Neural progenitor cell (in vitro differentiated cells): ENCODE measurements around the gene FBXL15. TPM values are rescaled to one million over a fixed set of nuclear protein-coding genes. Genes with fewer than 3 reads are reported as not detected.

Experiments
- DNase-seq: peaks from one replicate; pipeline ENCODE4 v3.0.0-alpha.2; 2016; ENCODE audit warnings: low spot score
- H2AFZ ChIP-seq: fragments of 200-600 bp; sonication (generic); replicated peaks from 2 replicates; pipeline ENCODE4 v1.6.1; 2016; ENCODE audit warnings: antibody characterized with exemption
- H3F3A ChIP-seq: fragments of 200-600 bp; sonication (generic); 2 replicates; pipeline ENCODE4 v1.6.1; 2016; ENCODE audit warnings: antibody characterized with exemption, low read depth
- H3K27ac ChIP-seq: fragments of 200-600 bp; sonication (generic); 2 replicates; pipeline ENCODE4 v1.5.1; 2016; ENCODE audit warnings: mild to moderate bottlenecking
- H3K27me3 ChIP-seq: fragments of 200-600 bp; sonication (generic); 2 replicates; pipeline ENCODE4 v1.6.1; 2016; ENCODE audit warnings: mild to moderate bottlenecking, moderate library complexity
- H3K36me3 ChIP-seq: fragments of 200-600 bp; sonication (generic); 2 replicates; pipeline ENCODE4 v1.5.1; 2016
- H3K4me1 ChIP-seq: fragments of 200-600 bp; sonication (generic); 2 replicates; pipeline ENCODE4 v1.6.1; 2016; ENCODE audit warnings: mixed run types
- H3K4me2 ChIP-seq: fragments of 200-600 bp; sonication (generic); 2 replicates; pipeline ENCODE4 v1.6.1; 2016
- H3K4me3 ChIP-seq: fragments of 200-600 bp; sonication (generic); 2 replicates; pipeline ENCODE4 v1.5.1; 2016
- H3K79me2 ChIP-seq: fragments of 200-600 bp; sonication (generic); 2 replicates; pipeline ENCODE4 v1.6.1; 2016; ENCODE audit warnings: low read depth
- H3K9ac ChIP-seq: fragments of 200-600 bp; sonication (generic); 2 replicates; pipeline ENCODE4 v1.6.1; 2016
- H3K9me3 ChIP-seq: fragments of 200-600 bp; sonication (generic); 2 replicates; pipeline ENCODE4 v1.5.1; 2016; ENCODE audit warnings: low read depth
- H4K20me1 ChIP-seq: fragments of 200-600 bp; sonication (generic); 2 replicates; pipeline ENCODE4 v1.6.1; 2016; ENCODE audit warnings: low read depth
- H3K27ac Mint-ChIP-seq: 3 replicates; pipeline ENCODE4 v1.8.0; 2021; ENCODE audit warnings: mixed read lengths
- H3K27me3 Mint-ChIP-seq: 2 replicates; pipeline ENCODE4 v1.8.0; 2022; ENCODE audit warnings: low read depth, mild to moderate bottlenecking, inconsistent platforms, moderate library complexity, mixed read lengths; ENCODE audit not compliant: insufficient read depth
- H3K36me3 Mint-ChIP-seq: 3 replicates; pipeline ENCODE4 v1.8.0; 2021; ENCODE audit warnings: mixed read lengths
- H3K4me1 Mint-ChIP-seq: 3 replicates; pipeline ENCODE4 v1.8.0; 2021; ENCODE audit warnings: mixed read lengths
- H3K4me3 Mint-ChIP-seq: 3 replicates; pipeline ENCODE4 v1.8.0; 2021; ENCODE audit warnings: mild to moderate bottlenecking, moderate library complexity, mixed read lengths
- H3K9me3 Mint-ChIP-seq: 3 replicates; pipeline ENCODE4 v1.8.0; 2020; ENCODE audit warnings: mixed read lengths
- CTCF ChIP-seq: fragments of 200-600 bp; sonication (generic); IDR thresholded peaks from 2 replicates; pipeline ENCODE4 v1.5.1; 2017; ENCODE audit warnings: antibody characterized with exemption, mild to moderate bottlenecking
- EZH2 ChIP-seq: fragments of 200-600 bp; sonication (generic); IDR thresholded peaks from 2 replicates; pipeline ENCODE4 v1.6.1; 2017; ENCODE audit warnings: antibody characterized with exemption, mild to moderate bottlenecking, moderate library complexity
- EZH2phosphoT487 ChIP-seq: fragments of 200-600 bp; sonication (generic); IDR thresholded peaks from 2 replicates; pipeline ENCODE4 v1.6.1; 2017; ENCODE audit warnings: antibody characterized with exemption
- total RNA-seq: library from RNA; depleted of rRNA; stranded (reverse); fragments of >200 nt; gene quantifications from 2 replicates; pipeline ENCODE4 v1.2.3, GENCODE V29; 2015; ENCODE audit warnings: low replicate concordance

The FBXL15 gene
- total RNA-seq, 1 donor from 2014 or later, result 4.4 TPM

GRCh38 chr10:102437515-102437914 is 16.9 kb downstream of the FBXL15 start:
- no peaks in the 10 kb centered on the region for H3K36me3 Mint-ChIP-seq
- H3K4me1 Mint-ChIP-seq, result peaks cover 26% of the 10 kb centered on the region
- no peaks in the 10 kb centered on the region for H3K36me3 ChIP-seq
- H3K27ac ChIP-seq, result no peak overlapping the region
- peaks cover 11% of the 10 kb centered on the region for H3K4me1 ChIP-seq
- peaks cover 12% of the 10 kb centered on the region for H3F3A ChIP-seq
- H3K27ac Mint-ChIP-seq, result no peak overlapping the region
- peaks cover 3% of the 10 kb centered on the region for H3K27me3 Mint-ChIP-seq
- no peaks in the 10 kb centered on the region for H3K9me3 Mint-ChIP-seq
- no peak for DNase-seq
- TF ChIP-seq EZH2, result no peak
- no peak for TF ChIP-seq EZH2phosphoT487
- no peak for TF ChIP-seq CTCF
- H4K20me1 ChIP-seq, result no peaks in the 10 kb centered on the region
- H3K9me3 ChIP-seq, result no peaks in the 10 kb centered on the region
- H2AFZ ChIP-seq, result no peak overlapping the region
- no peak overlapping the region for H3K9ac ChIP-seq
- no peak overlapping the region for H3K4me2 ChIP-seq
- H3K79me2 ChIP-seq, result no peaks in the 10 kb centered on the region
- H3K27me3 ChIP-seq, result peaks cover 42% of the 10 kb centered on the region
- H3K4me3 Mint-ChIP-seq, result no peak overlapping the region
- H3K4me3 ChIP-seq, result no peak overlapping the region

DNA sequence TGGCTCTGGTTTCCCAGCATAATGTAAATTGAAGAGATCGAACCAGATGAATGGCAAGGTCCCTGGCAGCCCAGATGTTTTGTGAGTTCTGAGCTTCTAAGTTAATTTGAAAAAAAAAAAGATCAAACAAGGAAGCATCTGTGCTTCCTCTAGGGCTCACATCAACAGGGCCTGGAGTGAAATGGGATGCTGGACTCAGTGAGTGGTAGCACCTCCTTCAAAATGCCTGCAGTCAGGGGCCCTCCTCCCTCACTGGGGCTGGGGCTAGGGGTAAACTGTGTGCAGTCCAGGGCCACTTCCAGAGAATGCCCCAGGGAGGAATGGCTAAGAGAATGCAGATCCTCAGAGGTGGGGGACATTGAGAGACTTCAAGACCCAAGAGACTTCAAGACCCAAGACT is 17.7 kb downstream of the FBXL15 start:
- no peak for DNase-seq
- Mint-ChIP-seq H3K9me3 (no peaks in the 10 kb centered on the region), H3K4me1 (peaks cover 26% of the 10 kb centered on the region), H3K4me3 (no peak overlapping the region), H3K27me3 (peaks cover 2% of the 10 kb centered on the region), H3K36me3 (no peaks in the 10 kb centered on the region), H3K27ac (no peak overlapping the region)
- H3K9me3 ChIP-seq, result no peaks in the 10 kb centered on the region
- TF ChIP-seq EZH2 (no peak), CTCF (no peak), EZH2phosphoT487 (no peak)
- no peak overlapping the region for H2AFZ ChIP-seq
- peaks cover 12% of the 10 kb centered on the region for H3F3A ChIP-seq
- H3K27ac ChIP-seq, result no peak overlapping the region
- no peaks in the 10 kb centered on the region for H3K36me3 ChIP-seq
- peaks cover 40% of the 10 kb centered on the region for H3K27me3 ChIP-seq
- H4K20me1 ChIP-seq, result no peaks in the 10 kb centered on the region
- no peak overlapping the region for H3K4me2 ChIP-seq
- H3K4me3 ChIP-seq, result no peak overlapping the region
- H3K79me2 ChIP-seq, result no peaks in the 10 kb centered on the region
- H3K9ac ChIP-seq, result no peak overlapping the region
- H3K4me1 ChIP-seq, result peaks cover 11% of the 10 kb centered on the region

GRCh38 chr10:102444851-102445250 is 24.2 kb downstream of the FBXL15 start:
- Histone ChIP-seq H3K27me3 (peaks cover 7% of the 10 kb centered on the region), H3K9me3 (no peaks in the 10 kb centered on the region), H3K4me2 (no peak overlapping the region), H3K9ac (no peak overlapping the region), H4K20me1 (no peaks in the 10 kb centered on the region), H3K36me3 (no peaks in the 10 kb centered on the region), H3K27ac (no peak overlapping the region), H2AFZ (no peak overlapping the region), H3F3A (peaks cover 11% of the 10 kb centered on the region), H3K4me1 (peaks cover 4% of the 10 kb centered on the region), H3K79me2 (no peaks in the 10 kb centered on the region), H3K4me3 (no peak overlapping the region)
- Mint-ChIP-seq H3K36me3 (no peaks in the 10 kb centered on the region), H3K27ac (no peak overlapping the region), H3K4me3 (no peak overlapping the region), H3K27me3 (peaks cover 4% of the 10 kb centered on the region), H3K4me1 (peaks cover 8% of the 10 kb centered on the region), H3K9me3 (no peaks in the 10 kb centered on the region)
- no peak for TF ChIP-seq EZH2
- TF ChIP-seq CTCF, result no peak
- no peak for TF ChIP-seq EZH2phosphoT487
- no peak for DNase-seq
